22Rv1 (cell line): ENCODE data around the gene ZFX.

Experiments used
- CTCF ChIP-seq: fragments of 450-650 bp; IDR thresholded peaks from 2 replicates; pipeline ENCODE4 v1.5.1; 2017; ENCODE audit warnings: mild to moderate bottlenecking
- ZFX ChIP-seq: fragments of 450-650 bp; IDR thresholded peaks from 2 replicates; pipeline ENCODE4 v1.6.1; 2017; ENCODE audit warnings: antibody characterized with exemption, borderline replicate concordance

GRCh38 chrX:24186483-24186882, 37.0 kb downstream of the ZFX start:
- no peak for TF ChIP-seq CTCF
- no peak for TF ChIP-seq ZFX
